ENCODE data around the gene GDI1.

GDI1 gene

GRCh38 chrX:154436374-154436982 lies 476 bp upstream of the GDI1 start:
- no peak for DNase-seq (ENCODE audit: low read depth in 2 of 2)

- no peak for DNase-seq (ENCODE audit: low read depth in 2 of 2)
Observed at GRCh38 chrX:154437971-154438893, 1.3 kb downstream of the GDI1 start.

DNA sequence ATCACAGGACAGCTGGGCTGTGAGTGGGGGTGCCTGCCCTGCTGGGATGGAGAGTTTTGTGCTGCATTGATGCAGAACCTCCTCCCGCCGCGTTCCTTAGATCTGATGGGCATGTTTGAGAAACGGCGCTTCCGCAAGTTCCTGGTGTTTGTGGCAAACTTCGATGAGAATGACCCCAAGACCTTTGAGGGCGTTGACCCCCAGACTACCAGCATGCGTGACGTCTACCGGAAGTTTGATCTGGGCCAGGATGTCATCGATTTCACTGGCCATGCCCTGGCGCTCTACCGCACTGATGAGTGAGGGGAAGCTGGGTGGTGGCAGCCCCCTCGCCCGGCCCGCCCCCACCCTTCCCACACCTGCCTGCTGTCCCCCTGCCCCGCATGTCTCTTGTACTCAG lies 2.9 kb downstream of the GDI1 start:
- DNase-seq (ENCODE audit: low read depth in 2 of 2), result no peak

DNA sequence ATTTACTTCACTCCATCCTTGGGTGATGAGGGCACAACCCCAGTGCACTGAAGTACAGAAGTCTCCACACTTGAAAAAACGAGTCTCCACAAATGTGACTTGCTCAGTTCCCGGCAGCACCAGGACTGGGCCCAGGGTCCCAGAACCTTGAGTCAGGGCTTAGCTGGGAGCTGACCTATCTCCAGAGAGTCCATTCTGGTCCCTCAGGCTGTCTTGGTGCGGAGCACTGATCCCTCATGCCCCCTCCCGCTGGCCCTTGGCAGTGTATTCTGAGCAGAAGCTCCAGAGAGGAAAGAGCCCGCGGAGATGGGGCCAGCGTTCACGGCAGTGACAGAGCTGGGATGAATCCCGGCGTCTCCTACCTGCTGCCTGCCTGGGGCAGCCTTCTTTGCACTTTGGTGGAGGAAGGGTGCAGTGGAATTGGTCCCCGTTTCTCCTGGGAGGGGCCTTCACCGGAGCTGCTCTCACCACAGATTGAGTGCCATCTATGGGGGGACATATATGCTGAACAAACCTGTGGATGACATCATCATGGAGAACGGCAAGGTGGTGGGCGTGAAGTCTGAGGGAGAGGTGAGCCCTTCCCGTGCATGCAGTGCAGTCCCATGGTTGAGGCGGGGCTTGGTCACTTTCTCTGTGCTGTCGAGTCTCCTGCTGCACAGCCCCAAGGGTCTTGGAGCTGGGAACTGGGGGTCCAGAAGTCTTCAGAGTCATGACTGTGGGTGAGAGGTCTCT lies 3.8 kb downstream of the GDI1 start:
- no peak for DNase-seq (ENCODE audit: low read depth in 2 of 2)

DNA sequence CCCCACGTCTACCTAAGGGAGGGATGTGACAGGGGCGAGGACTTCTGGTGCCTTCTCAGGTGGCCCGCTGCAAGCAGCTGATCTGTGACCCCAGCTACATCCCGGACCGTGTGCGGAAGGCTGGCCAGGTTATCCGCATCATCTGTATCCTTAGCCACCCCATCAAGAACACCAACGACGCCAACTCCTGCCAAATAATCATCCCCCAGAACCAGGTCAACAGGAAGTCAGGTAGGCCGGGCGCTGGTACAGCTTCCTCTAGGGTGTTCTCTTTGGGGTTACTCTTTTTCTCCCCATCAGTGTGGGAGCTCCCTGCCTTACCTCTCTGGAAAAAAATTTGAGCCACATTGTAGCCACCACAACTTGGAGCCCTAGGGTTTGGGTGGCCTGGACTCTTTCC lies 4.6 kb downstream of the GDI1 start:
- no peak for DNase-seq (ENCODE audit: low read depth in 2 of 2)

DNA sequence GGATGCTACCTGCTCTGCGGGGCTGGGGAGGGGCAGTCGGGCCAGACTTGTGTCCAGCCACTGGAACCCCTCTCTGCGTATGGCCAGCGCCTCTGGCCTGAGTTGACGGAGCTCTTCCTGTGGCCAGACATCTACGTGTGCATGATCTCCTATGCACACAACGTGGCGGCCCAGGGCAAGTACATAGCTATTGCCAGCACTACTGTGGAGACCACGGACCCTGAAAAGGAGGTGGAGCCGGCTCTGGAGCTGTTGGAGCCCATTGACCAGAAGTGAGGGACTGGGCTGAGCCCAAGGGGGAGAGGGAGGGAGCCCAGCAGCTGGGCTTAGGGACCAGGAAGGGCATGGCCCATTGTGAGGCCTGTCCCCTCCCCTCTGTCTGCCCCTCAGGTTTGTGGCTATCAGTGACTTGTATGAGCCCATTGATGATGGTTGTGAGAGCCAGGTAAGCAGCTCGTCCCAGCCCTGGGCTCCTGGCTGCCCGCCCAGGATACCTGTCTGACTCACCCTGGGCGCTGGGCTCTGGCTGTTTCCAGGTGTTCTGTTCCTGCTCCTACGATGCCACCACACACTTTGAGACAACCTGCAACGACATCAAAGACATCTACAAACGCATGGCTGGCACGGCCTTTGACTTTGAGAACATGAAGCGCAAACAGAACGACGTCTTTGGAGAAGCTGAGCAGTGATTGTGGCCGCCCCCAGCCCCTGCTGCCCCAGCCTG lies 5.2 kb downstream of the GDI1 start:
- no peak for DNase-seq (ENCODE audit: low read depth in 2 of 2)

DNA sequence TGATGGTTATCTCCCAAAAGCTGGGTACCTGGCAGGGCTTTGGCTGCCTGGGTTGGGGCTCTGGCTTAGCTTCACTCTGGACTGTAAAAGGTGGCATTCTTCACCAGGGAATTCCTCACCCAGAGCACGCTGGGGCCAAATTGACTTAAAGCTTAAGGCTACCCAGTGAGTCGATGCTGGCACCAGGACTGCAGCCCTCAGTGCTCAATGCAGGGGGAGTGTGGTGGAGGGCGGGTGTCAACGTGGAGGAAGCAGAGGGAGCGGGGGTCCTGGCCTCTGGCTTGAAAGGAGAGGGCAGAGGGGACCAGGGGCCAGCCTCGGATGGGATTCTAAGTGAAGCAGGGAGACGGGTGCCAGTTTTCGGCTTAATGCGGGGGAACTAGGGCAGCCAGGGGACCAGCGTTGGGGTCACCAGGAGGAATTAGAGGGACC lies 6.5 kb downstream of the GDI1 start:
- DNase-seq (ENCODE audit: low read depth in 2 of 2), result no peak

GRCh38 chrX:154443992-154444754 lies 7.2 kb downstream of the GDI1 start, which contains the start of gene FAM50A:
FAM50A (plus strand) TSS chrX:154444141; CDS start chrX:154444236, 95 bp downstream.
- peak; percentile 41 to 61 for DNase-seq (ENCODE audit: low read depth in 2 of 2)

DNA sequence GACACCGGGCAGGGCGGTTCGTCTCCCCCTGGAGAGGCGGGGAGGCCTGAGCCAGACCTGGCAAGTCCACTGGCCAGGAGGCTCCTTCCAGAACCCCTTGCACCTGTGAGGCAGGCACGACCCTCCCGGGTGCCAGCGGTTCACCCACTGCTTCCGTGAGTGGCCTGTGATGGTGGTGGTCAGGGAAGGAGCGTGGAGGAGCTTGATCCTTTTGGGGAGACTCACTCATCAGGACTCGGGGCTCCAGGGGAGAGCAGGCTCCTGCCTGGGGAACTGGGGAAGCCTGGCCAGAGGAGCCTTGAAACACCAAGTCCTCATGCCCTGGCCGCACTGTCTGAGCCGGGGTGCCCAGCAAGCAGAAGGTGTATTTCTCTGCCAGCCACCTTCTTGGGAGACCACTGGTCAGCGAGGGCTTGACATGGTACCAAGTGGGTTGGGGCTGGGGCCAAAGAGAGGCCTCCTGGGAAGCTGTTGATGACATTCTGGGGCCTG lies 7.8 kb downstream of the GDI1 start:
- DNase-seq (ENCODE audit: low read depth in 2 of 2), result no peak

DNA sequence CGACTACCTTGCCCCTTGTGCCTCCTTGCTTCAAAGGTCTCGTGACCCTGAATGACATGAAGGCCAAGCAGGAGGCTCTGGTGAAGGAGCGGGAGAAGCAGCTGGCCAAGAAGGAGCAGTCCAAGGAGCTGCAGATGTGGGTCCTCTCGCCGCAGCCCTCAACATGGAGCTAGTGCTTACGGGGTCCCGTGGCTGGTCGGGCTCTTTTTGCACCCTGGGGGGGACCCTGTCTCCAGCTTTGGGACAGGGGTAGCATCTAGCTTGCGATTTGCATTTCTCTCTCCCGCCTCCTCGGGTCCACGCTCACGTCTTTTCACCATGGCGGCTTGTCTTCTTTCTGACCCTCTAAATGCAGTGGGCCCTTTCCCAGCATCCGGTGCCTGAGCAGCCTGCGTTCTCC lies 8.8 kb downstream of the GDI1 start:
- DNase-seq (ENCODE audit: low read depth in 2 of 2), result no peak

GRCh38 chrX:154446430-154446829 lies 9.5 kb downstream of the GDI1 start:
- no peak for DNase-seq (ENCODE audit: low read depth in 2 of 2)

DNA sequence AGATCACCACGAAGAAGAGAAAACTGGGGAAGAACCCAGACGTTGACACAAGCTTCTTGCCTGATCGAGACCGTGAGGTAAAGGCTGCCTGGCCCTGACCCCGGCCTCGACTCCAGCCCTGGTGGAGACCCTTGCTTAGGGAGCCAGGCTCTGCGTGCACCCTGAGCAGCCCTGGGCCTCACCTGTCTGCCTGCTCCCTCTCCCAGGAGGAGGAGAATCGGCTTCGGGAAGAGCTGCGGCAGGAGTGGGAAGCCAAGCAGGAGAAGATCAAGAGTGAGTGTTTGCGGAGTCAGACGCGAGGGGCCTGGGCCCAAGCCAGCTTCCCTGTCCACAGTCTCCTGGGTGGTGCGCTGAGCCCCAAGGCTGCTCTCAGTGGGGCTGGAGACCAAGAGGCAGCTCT lies 11.5 kb downstream of the GDI1 start:
- no peak for DNase-seq (ENCODE audit: low read depth in 2 of 2)

- DNase-seq (ENCODE audit: low read depth in 2 of 2), result no peak
Observed at GRCh38 chrX:154449618-154450017, 12.7 kb downstream of the GDI1 start.

DNA sequence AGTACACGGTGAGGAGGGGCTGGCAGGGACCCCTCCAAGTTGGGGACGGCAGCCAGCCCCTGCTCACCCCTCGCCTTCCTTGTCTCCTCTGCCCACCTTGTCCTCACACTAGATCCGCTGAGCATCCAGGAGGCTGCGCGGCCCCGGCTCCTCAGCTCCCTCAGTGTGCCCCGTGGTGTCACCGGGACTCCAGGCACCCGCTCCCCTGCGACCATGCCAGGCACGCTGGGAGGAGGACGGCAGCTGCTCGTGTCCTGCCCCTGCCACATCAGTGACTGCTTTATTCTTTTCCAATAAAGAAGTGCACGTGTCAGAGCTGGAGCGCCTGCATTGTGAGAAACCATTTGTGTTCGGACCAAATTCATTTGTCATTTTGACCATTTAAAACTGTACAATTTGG lies 13.4 kb downstream of the GDI1 start:
- DNase-seq (ENCODE audit: low read depth in 2 of 2), result no peak

DNA sequence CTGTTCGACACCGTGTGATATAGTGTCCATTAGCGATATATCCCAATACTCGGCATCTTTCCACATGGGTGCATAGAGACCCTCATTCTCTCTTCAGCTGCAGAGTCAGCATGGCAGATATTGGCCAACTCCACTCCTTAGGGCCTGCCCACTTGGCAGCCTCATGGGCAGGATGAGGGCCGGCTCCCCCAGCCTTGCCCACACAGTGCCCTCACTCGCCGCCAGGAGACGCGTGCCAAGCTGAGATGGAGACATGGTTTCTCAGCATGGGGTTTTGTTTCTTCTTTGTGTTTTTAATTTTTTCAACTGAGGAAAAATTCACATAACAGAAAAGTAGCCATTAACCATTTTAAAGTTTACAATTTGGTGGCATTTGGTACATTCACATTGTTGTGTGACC lies 15.9 kb downstream of the GDI1 start:
- no peak for DNase-seq (ENCODE audit: low read depth in 2 of 2)

GRCh38 chrX:154457491-154458115 lies 20.6 kb downstream of the GDI1 start:
- peak in 1 of 2 donors; percentile 25 for DNase-seq (ENCODE audit: low read depth in 2 of 2)

- peak in 1 of 2 donors; percentile 42 for DNase-seq (ENCODE audit: low read depth in 2 of 2)
Observed at GRCh38 chrX:154458116-154458953, 21.4 kb downstream of the GDI1 start, which contains the start of gene PLXNA3. PLXNA3 (plus strand) TSS chrX:154458281; CDS start chrX:154460184, 1,903 bp downstream.

GRCh38 chrX:154458954-154459778 lies 22.2 kb downstream of the GDI1 start:
- DNase-seq (ENCODE audit: low read depth in 2 of 2), result no peak
